Measurements from ENCODE around the gene CRYZ.
"Not testable (repeated sequence)": the region's sequence is repeated elsewhere in the genome, so short reads cannot be mapped to it uniquely, and the experiment has no call there.

The CRYZ gene

DNA sequence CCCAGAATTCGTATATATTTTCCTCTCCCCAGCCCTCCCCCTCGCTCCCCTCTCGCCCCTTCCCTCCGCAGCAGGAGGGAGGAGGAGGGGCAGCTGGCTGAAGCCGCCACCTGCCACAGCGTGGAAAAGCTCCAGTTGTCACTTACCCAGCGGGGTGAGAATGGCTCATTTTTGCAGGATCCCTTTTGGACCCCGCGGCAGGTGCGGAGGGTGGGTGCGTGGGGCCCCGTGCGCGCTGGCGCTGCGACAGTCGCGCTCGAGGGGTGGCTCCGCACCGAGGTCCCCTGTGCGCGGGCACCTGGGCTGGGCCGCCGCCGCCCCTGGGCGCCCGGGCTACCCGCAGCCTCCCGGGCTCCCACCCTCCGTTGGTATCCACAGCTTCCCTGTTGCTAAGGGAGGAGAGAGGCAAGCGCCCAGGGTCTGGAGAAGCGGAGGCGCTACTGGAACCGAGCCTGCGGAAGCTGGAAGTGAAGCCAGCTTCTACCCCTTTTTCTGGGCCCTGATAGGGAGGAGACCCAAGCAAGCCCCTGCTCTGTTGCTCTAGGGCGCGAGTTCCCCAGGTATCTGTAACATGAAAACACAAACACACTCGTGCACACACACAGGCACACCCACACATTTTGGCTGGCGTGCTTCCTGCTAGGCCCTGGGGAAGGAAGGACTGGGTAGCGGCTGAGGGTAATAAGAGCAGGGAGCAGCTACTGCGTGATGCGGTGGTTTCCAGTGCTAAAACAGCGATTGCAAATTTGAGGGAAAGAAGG lies 59.3 kb downstream of the CRYZ start, which contains the start of gene ERICH3:
TSS of gene ERICH3 (minus strand) at position 442 of the 761 bp plus-strand sequence. CDS start at position 169, 273 bp downstream.
- TF ChIP-seq, protein P1, sequence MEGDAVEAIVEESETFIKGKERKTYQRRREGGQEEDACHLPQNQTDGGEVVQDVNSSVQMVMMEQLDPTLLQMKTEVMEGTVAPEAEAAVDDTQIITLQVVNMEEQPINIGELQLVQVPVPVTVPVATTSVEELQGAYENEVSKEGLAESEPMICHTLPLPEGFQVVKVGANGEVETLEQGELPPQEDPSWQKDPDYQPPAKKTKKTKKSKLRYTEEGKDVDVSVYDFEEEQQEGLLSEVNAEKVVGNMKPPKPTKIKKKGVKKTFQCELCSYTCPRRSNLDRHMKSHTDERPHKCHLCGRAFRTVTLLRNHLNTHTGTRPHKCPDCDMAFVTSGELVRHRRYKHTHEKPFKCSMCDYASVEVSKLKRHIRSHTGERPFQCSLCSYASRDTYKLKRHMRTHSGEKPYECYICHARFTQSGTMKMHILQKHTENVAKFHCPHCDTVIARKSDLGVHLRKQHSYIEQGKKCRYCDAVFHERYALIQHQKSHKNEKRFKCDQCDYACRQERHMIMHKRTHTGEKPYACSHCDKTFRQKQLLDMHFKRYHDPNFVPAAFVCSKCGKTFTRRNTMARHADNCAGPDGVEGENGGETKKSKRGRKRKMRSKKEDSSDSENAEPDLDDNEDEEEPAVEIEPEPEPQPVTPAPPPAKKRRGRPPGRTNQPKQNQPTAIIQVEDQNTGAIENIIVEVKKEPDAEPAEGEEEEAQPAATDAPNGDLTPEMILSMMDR (IDR thresholded peaks at IDR 0.05; ENCODE audit: insufficient read depth, low read depth, low read length, missing control alignments): no peak
- peak within 1 kb of the TSS; percentile 9 for H3K4me3 ChIP-seq (ENCODE audit: low read length)
- peak; percentile 5 for DNase-seq (ENCODE audit: low read depth)

DNA sequence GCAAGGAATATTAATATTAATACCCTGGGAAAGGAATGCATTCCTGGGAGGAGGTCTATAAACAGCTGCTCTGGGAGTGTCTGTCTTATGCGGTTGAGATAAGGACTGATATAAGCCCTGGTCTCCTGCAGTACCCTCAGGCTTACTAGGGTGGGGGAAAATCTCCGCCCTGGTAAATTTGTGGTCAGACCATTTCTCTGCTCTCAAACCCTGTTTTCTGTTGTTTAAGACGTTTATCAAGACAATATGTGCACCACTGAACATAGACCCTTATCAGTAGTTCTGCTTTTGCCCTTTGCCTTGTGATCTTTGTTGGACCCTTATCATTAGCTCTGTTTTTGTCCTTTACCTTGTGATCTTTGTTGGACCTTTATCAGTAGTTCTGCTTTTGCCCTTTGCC lies 62.0 kb downstream of the CRYZ start:
- DNase-seq (ENCODE audit: low read depth); H3K4me3 ChIP-seq (ENCODE audit: low read length): not testable (repeated sequence)
